ENCODE measurements around the gene FLNB.

Gene FLNB

GRCh38 chr3:58116161-58116955 lies 108.1 kb downstream of the FLNB start:
- no peak for DNase-seq

- no peak for DNase-seq
Observed at GRCh38 chr3:58116985-58117384, 108.8 kb downstream of the FLNB start.

GRCh38 chr3:58117561-58118181 lies 109.4 kb downstream of the FLNB start:
- no peak for DNase-seq

GRCh38 chr3:58119186-58119585 lies 111.0 kb downstream of the FLNB start:
- no peak for DNase-seq

GRCh38 chr3:58120075-58120812 lies 112.0 kb downstream of the FLNB start:
- no peak for DNase-seq

GRCh38 chr3:58121183-58121582 lies 113.0 kb downstream of the FLNB start:
- no peak for DNase-seq

- no peak for DNase-seq
Observed at GRCh38 chr3:58122936-58123700, 114.9 kb downstream of the FLNB start.

GRCh38 chr3:58124387-58124786 lies 116.2 kb downstream of the FLNB start:
- no peak for DNase-seq

GRCh38 chr3:58129041-58129770 lies 121.0 kb downstream of the FLNB start:
- DNase-seq, result no peak

- no peak for DNase-seq
Observed at GRCh38 chr3:58130591-58130990, 122.4 kb downstream of the FLNB start.

GRCh38 chr3:58131101-58131825 lies 123.0 kb downstream of the FLNB start:
- DNase-seq, result no peak

GRCh38 chr3:58132850-58133249 lies 124.6 kb downstream of the FLNB start:
- DNase-seq, result no peak

- DNase-seq, result no peak
Observed at GRCh38 chr3:58134468-58134867, 126.2 kb downstream of the FLNB start.

- no peak for DNase-seq
Observed at GRCh38 chr3:58135712-58136543, 127.7 kb downstream of the FLNB start.

GRCh38 chr3:58137306-58137705 lies 129.1 kb downstream of the FLNB start:
- no peak for DNase-seq

GRCh38 chr3:58141766-58142345 lies 133.6 kb downstream of the FLNB start:
- DNase-seq, result no peak

- no peak for DNase-seq
Observed at GRCh38 chr3:58143417-58144055, 135.3 kb downstream of the FLNB start.

- DNase-seq, result no peak
Observed at GRCh38 chr3:58144478-58145325, 136.5 kb downstream of the FLNB start.

- DNase-seq, result no peak
Observed at GRCh38 chr3:58148049-58148448, 139.8 kb downstream of the FLNB start.
